HG03571 (cell line): ENCODE data around the gene TLR6.
A peak's percentile ranks its signal among the peaks of the same experiment; 100 is the strongest.
"Not testable (repeated sequence)": the region's sequence is repeated elsewhere in the genome, so short reads cannot be mapped to it uniquely, and the experiment has no call there.

Experiments used
- ATAC-seq: cut with Tn5 transposase; IDR thresholded peaks from one replicate; pipeline ENCODE4 v1.9.1; 2021; ENCODE audit not compliant: unreplicated experiment

Gene TLR6

DNA sequence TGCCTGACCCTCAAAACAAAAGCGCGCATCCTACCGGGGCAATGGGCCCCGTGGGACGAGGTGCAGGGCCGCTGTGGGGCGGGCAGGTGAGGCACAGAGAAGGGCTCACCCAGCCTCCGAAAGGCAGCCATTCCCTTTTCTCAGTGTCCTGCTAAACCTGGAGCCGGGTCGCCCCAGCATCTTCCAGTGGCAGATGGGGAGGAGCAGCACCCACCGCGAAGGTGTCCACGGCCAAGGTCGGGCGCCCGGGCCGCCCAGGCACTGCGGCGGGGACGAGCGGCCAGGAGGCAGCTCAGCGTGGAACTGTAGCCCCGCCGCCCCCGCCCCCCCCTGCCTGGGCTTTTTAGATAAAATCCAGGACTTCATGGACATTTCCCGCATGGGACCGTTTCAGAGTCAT is 32.9 kb downstream of the TLR6 start:
- no peak for ATAC-seq

DNA sequence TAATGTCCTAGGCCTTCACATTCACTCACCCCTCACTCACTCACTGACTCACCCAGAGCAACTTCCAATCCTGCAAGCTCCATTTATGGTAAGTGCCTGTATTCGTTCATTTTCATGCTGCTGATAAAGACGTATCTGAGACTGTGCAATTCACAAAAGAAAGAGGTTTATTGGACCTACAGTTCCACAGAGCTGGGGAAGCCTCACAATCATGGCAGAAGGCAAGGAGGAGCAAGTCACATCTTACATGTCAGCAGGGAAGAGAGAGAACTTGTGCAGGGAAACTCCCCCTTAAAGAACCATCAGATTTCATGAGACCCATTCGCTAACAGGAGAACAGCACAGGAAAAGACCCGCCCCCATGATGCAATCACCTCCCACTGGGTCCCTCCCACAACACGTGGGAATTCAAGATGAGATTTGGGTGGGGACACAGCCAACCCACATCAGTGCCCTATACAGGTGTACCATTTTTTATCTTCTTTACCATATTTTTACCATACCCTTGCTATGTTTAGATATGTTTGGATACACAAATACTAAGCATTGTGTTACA is 33.8 kb downstream of the TLR6 start:
- ATAC-seq: no peak

DNA sequence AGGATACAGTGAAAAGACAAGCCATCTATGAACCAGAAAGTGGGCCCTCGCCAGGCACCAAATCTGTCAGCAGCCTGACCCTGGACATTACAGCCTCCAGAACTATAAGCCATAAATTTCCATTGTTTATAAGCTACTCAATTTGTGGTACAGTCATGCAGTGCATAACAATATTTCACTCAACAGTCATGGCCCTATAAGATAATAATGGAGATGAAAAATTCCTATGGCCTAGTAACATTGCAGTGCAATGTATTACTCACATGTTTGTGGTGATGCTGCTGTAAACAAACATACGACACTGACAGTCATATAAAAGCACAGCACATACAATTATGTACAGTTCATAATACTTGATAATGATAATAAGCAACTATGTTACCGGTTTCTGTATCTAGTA is 34.9 kb downstream of the TLR6 start:
- no peak for ATAC-seq

DNA sequence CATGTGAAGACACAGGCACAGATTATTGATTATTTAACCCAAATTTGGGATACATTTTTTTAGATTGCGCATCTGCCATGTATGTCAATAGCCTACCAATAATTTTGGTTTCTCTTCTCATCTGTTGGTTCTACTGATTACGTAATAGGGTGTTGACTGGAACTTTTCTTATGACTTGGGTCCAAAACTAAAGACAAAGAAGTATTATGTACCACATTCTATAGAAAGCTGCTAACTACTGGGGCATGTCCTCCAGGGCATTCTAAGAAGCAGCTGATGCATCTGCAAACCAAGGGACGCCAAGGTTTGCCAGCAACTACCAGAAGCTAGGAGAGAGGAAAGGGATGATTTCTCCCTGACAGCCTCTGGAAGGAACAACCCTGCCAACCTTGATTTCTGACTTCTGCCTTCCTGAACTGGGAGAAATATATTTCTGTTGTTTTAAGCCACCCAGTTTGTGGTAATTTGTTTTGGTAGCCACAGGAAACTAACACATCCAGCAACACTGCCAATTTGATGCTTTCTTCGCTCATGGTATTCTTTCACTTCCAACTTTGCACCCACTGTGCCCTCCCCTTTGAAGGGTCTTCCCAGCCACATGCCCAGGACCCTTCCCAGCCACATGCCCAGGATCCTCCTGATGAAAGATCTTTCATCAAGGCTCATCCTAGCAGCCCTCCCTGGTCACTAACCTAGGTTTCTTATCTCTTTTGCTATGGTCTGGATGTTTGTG is 36.1 kb downstream of the TLR6 start:
- ATAC-seq: peak; percentile 60

DNA sequence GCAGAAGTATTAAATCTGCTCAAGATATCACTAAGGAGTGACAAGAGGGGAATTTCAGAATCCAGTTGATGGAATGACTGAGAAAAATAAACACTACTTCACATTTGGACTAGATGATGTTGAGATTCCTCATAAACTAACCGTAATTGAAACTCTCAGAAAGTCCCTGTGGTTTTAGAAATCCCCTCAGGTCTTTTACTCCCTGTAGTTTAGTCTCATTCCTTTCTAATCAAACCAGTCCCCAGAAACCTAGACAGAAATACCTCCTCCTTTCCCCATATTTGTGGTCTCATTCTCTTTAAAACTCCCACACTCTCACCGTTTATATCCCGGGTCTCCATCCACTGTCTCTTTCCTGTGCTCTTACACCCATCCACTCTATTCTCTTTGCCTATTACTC is 37.0 kb downstream of the TLR6 start:
- ATAC-seq: no peak

DNA sequence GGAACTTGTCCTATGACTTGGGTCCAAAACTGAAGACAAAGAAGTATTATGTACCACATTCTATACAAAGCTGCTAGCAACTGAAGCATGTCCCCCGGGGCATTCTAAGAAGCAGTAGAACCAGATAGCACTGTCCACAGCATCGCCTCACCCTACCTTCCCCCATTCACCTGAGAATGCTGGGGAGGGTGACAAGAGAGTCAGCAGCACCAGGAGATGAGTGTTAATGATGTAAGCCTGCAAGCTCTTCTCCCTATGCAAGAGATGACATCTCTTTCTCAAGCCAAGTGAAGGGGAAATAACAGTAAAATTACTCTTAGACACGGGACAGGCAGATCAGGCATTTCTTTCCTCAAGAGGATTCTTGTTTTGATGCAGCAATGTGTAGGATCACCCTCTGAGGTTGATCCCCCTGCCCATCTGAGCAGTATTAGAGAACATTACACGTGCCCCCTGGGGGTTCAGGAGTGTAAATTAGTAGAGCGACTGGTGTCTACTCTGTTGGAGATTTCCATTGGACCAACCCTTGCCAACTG is 38.1 kb downstream of the TLR6 start:
- ATAC-seq: peak; percentile 35

DNA sequence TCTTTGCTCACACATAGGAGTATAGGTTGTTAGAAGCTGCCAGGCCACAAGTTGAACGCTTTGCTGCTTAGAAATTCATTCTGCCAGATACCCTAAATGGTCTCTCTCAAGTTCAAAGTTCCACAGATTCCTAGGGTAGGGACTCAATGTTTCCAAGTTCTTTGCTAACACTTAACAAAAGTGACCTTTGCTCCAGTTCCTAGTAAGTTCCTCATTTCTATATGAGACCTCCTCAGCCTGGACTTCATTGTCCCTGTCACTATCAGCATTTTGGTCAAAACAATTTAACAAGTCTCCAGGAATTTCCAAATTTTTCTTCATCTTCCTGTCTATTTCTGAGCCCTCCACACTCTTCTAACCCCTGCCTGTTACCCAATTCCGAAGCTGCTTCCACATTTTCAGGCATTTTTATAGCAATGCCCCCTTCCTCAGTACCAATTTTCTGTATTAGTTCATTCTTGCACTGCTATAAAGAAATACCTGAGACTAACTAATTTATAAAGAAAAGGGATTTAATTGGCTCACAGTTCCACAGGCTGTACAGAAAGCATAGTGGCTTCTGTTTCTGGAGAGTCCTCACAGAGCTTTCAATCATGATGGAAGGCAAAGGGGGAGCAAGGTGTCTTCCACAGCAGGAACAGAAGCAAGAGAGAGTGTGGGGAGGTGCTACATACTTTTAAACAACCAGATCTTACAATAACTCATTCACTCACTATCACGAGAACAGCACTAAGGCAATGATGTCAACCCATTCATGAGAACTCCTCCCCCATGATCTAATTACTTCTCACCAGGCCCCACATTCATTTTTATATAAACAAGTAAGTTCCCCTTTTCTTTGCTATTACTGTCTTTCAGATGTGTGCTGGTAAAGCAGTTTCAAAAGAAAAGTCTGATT is 40.5 kb downstream of the TLR6 start:
- no peak for ATAC-seq

DNA sequence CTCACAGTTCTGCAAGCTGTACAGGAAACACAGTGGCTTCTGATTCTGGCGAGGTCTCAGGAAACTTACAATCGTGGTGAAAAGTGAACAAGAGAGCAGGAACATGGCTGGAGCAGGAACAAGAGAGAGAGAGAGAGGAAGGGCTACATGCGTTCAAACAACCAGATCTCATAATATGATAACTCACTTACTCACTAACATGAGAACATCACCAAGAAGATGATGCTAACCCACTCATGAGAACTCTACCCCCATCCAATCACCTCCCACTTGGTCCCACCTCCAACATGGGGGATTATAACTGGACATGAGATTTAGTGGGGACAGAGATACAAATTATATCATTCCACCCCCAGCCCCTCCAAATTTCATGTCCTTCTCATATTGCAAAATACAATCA is 42.2 kb downstream of the TLR6 start:
- ATAC-seq: no peak

DNA sequence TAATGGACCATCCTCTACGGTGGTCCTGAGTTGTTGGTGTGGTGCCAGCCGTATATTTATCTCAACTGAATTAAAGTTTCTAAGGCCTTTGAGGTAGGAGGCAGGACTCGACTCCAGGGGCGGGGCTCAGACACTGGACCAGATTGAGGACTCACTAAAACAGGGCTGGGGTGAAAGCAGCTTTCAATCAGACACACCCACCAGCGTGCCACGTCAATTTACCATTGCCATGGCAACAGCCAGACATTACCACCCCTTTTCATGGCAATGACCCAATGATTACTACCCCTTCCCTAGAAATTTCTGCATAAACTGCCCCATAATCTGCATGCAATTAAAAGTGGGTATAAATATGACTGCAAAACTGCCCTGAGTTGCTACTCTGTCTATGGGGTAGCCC is 45.3 kb downstream of the TLR6 start:
- no peak for ATAC-seq

DNA sequence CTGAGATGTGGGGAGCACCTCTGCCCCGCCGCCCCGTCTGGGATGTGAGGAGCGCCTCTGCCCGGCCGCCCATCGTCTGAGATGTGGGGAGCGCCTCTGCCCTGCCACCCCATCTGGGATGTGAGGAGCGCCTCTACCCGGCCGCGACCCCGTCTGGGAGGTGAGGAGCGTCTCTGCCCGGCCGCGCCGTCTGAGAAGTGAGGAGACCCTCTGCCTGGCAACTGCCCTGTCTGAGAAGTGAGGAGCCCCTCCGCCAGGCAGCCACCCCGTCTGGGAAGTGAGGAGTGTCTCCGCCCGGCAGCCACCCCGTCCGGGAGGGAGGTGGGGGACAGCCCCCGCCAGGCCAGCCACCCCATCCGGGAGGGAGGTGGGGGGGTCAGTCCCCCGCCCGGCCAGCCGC is 49.2 kb downstream of the TLR6 start:
- not testable (repeated sequence) for ATAC-seq

DNA sequence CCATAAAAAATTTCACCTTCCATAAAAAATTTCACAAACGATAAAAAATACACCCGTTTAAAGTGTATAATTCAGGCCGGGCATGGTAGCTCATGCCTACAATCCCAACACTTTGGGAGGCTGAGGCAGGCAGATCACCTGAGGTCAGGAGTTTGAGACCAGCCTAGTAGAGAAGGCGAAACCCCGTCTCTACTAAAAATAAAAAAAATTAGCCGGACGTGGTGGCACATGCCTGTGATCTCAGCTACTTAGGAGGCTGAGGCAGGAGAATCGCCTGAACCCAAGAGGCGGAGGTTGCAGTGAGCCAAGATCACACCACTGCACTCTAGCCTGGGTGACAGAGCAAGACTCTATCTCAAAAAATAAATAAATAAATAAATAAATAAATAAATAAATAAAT is 50.4 kb downstream of the TLR6 start:
- not testable (repeated sequence) for ATAC-seq

DNA sequence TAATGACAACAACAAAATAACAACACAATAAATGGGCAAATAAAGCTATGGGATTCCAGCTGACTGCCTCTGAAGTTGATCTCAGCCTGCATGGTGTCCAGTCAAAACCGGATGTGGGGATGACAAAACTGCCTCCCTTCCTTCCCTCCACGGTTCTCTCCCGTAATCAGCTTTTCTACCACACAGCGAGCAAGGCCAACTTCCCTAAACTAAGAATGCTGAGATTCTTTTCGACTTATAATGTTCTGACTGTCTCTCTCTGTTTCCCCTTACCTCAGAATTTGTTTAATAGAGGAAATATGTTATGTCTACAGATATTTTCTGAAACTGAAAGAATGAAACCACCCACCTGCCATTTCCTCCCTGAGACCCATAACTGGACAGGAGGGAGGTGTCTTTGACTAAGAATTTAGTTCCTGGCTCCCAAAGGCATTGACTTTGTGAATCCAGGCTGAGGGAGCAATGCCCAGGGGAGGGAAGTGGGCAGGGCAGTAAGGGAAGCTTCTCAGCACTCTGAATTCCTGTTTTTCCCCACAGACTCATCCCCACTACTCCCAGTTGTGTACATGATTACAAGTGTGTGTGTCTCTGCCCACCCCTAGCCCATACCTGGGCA is 51.0 kb downstream of the TLR6 start:
- ATAC-seq: peak; percentile 80

DNA sequence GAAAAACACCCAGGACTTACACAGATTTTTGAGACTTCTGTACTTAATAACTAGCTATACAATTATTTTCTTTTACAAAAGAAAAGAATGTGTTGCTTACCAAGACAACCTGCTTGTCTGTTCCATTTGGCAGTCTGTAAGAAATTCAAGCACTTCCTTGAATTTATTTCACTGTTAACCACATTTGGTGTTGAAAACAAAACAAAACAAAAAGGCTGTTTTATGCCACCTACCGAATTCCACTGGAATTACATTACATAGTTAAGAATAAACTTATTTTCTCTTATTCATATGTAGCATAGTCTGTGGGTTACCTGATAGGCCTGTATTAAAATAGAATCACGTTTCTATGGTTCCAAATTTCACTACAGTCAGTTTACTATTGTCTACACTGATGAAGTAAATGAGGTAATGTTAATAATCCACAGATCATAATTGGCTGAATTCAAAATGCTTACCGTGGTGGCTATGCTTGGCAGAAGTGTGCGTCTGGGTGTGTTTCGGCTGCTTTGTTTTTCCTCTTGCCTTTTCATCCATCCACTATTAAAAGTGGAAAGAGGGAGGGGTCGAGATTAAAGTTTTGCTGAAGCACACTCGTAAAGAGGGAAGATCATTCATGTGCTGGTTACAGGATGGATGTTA is 51.8 kb downstream of the TLR6 start, which contains the start of gene TLR1:
TLR1 (minus strand) TSS at position 138 of the 642 bp plus-strand sequence. CDS start 5,960 bp downstream, outside the sequence.
- ATAC-seq: peak; percentile 19

DNA sequence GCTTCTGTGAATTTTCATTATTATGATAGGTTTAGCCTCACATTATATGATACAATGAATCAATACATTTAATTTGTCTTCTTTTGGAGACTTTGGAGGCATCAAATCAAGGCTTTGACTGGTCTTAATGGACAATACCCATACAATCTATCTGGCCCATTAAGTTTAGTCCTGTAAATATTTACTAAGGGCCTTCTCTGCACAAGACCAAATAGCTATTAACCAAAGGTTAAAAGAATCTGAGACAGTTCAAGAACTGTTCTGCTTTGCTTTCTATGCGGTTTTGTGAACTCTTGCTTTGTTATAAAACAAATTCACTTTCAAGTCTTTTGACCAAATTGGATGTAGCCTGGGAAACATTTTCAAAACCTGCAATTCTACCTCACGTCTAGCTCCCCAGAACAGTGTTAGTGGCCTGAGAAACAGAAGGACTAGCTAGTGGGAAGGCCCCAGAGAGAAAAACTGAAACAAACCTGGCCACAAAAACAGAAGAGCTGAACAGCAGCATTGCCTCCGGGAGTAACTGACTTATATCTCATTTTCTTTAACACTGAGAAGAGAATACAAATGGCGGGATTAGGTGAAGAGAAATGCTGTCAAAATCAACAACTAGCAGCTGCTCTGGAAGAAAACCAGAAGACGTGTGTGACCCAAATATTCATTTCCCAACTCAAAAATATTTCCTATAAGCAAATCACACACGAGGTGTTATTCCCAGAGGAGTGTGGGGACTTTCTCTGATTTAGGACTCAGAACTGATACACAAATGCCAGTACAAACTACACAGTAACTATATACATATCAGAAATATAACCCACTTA is 52.6 kb downstream of the TLR6 start:
- peak; percentile 50 for ATAC-seq

DNA sequence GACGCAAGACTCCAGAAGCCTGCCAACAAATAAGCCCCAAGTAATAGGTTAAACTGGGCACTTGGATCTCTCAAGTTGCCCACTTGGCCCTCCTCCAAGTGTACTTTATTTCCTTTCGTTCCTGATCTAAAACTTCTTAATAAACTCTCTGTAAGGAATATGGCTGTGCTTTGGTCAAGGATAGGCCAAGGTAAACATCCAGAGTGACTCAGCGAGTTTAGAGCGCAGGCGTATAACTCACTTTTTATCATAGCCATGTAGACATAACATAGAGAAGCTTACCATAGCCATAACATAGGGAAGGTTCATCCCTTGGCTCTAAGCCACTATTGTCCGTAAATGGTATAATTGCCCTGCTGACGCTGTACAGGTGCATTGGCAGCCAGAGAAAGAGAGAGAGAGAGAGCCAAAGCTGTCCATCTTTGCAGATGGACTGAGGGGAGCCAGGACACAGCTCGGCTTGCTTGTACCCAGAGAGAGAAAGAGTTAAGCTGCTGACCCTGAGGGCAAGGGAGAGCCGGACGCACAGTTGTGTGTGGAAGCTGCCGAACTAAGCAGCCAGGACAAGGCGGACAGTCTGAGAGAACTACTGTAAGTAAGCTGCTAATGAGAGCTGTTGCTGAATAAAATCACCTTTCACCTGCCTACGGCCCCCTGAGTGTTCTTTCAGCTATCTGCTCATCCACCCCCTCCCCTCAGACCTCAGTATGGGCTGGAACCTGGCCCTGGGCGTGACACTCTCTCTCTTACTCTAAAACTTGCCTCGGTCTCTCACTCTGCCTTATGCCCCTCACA is 53.9 kb downstream of the TLR6 start:
- ATAC-seq: no peak

DNA sequence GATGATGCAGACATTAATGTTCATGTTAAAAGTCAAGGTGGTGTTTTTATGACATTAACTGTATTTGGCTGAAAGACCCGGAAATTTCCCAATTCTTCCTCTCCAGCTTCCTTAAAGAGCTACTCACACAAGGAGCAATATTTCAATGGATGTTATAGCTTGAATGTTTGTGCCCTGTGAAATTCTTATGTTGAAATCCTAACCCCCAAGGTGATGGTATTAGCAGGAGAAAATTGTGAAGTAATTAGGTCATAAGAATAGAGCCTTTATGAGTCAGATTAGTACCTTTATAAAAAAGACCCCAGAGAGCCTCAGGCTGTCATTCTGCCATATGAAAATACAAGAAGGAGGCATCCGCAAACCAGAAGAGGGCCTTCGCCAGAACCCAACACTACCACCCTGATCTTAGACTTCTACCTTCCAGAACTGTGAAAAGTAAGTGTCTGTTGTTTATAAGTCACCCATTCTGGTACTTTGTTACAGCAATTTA is 55.6 kb downstream of the TLR6 start:
- no peak for ATAC-seq

DNA sequence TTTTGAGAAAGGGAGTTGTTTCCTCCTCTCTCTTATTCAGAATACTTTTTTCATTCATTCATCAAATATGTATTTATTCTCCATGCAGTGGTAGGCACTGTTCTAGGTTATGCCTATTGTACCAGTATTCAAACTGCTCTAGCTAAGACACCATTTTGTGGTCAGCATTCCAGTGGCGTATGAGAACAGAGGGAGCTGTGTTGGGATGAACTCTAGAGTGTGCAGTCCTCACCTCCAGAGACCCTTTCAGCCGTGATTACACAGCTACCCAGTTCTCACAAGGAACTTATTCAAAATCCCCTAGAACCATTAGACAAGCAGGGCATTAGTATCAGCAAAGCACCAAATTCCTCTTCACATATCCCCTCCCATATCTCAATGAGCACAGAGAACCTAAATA is 56.3 kb downstream of the TLR6 start:
- ATAC-seq: no peak

DNA sequence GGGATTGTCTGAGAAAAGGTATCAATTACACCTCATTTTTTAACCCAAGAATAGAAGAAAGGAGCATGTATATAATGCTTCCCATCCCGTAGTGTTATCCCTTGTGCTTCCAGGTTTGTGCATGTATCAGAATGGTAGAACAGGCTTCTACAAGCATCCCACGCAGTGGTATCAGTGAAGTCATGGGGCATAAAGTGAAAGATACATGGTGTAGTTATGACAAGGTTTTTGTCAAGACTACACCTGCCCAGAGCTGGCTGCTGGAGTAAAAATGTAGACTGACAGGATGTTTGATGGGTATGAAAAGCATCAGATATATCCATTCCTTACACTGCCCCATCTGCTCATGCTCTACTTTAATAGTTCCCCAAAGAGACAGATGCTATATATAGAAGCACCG is 61.5 kb downstream of the TLR6 start:
- no peak for ATAC-seq

DNA sequence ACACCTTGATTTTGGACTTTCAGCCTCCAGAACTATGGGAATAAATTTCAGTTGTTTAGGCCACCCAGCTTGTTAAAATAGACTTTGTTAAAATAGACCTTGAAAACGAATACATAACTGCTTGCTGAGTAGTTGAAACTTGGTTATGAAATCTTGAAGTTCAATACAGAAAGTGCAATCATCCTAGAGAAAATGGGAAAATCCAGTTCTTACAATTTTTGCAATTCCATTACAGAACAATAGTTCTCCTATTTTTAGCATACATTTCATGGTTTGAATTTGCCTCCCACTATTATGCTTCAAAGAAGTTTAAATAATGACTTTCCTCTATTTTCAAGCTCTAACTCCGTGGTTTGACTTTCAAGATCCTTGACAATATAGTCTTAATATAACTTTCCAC is 62.6 kb downstream of the TLR6 start:
- ATAC-seq: no peak
